ENCODE data around the gene CORIN.

The CORIN gene

DNA sequence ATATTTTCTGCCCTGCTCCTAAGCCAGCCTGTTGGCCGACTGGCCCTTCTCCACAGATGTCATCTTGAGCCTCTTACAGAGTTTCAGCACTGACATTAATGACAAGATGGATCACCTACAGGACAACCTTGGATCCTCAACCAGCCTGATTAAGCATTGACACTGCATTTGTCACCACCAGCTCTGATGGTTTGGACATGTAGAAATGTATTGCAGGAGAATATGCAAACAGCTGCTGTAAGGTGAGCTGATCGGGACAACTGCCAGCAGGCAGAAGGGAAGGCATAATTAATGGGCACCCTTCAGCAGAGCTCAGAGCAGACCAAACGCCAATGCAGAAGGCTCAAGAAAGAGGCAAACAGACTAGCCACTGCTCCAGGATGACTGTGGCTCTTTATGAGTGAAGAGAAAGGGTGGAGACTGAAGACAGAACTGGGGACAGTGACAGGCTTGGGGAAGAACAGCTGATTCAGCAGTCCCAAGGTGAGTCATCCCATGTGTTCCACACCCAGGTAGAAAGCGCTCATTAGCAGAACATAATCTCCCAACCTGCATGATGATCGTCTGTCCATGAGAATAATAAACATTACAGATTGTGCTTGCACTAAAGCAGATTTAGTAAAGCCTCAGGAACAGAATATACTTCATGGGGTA is 6.7 kb downstream of the CORIN start:
- no peak for DNase-seq (ENCODE audit: low spot score)

DNA sequence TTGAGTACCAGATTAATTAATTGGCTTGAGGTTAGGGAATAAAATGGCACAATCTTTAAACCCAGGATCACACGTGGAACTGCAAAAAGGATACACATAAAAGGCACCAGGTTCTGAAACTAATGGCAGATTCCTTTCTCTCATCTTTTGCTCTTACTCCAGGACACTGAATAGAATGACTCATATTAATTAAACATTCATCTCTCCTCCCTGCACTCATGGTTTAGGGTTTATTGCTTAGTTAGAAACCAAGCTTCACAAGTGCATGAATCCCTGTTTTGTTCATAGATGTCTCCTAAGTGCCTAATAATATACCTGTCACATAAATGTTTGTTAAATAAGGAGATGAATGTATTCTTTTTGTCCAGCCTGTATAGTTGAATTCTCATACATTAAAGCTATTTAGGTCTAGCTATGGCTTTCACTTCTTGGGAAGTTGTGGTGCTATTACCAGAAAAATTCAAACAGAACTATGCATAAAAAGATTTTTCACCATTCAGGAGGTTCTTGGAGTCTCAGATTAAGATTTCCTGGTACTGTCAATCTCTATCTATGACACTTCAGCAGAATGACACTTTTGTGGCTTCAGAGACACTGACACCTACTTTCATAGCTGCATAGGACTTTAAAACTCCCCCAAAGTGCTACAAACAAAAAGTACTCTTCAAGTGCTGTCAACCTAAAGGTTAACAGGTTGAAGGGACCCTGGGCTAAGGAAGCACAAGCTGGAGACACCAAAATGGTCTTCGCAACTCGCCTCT is 7.4 kb downstream of the CORIN start:
- DNase-seq (ENCODE audit: low spot score): no peak

DNA sequence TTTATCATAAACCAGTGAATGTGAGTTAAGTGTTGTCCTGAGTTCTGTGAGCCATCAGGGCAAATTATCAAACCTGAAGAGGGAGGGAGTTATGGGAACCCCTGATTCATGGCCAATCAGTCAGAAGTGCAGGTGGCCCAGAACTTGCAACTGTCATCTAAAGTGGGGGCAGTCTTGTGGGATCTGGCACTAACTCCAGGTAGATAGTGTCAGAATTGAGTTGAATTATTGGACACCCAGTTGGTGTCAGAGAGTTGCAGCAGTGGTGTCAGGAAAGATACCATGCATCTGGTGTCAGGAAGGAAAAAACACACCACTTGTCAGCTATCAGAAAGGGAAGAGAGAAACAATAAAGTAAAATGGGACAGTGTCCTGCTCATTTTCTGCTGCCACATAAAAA is 8.4 kb downstream of the CORIN start:
- no peak for DNase-seq (ENCODE audit: low spot score)

DNA sequence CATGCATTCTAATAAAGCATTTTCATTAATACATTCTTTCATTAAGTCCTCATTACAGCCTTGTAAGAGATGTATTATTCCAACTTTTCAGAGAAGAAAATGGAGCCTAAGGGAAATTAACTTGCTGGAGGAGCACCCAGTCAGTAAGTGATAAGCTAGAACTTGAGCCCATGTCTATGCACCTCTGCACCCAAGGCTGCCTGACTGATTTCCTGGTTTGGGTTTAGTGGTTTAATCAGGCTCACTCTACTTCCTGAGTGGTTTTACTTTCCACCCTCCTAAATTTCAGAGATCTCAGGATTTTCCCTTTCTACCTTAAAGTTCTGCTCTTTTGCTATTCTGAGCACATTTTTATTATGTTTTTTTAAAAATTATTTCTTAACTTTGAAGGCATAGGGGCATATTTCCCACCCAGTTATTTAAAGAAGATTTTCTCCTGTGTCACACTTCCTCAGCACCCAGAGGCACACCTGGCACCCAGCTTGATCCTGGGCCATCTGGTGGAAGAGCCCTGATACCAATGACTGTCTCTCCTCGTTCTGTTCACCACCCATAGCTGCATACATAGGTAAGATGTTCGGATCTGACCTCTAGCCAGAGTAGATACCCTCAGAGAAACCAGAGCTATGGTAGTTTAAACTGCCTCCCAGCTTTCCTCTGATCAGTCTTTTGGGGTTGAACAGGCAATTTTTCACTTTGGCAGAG is 10.4 kb downstream of the CORIN start:
- DNase-seq (ENCODE audit: low spot score): no peak

DNA sequence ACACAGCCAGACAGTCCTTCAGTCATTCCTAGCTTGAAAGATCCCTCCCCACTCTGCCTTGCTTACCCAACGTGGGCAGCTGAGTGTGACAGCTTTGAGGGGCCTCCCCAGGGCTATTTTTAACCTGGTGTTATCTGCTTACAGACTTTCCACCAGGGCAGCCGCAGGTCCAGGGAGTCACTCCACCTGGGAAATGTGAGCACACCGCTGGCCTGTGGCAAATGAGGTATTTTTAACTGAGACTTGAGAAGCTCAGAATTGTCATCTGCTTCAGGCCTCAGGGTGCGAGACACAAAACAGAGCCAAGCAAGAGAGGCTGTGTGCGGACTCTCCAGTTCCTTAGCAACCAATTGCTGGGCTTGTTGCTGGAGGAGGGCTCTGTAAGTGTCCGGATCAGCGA is 13.0 kb downstream of the CORIN start:
- no peak for DNase-seq (ENCODE audit: low spot score)

DNA sequence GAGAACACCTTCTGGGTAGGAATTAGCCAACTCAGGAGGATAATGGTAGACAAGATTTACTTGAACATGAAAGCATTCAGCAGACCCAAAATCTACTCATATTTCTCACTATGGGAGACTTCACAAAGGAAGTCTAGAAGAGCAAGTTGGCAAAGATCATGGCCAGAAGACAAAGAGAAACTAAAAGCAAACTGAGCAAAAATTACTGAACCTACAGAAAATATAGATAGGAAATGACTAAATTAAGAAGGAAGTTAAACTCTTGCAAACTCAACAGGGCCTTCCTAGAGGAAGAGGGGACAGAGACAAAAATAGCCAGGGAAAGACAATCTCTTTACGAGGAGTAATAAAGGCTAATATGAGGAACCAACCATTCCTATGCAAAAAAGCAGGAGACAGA is 18.7 kb downstream of the CORIN start:
- no peak for DNase-seq (ENCODE audit: low spot score)

DNA sequence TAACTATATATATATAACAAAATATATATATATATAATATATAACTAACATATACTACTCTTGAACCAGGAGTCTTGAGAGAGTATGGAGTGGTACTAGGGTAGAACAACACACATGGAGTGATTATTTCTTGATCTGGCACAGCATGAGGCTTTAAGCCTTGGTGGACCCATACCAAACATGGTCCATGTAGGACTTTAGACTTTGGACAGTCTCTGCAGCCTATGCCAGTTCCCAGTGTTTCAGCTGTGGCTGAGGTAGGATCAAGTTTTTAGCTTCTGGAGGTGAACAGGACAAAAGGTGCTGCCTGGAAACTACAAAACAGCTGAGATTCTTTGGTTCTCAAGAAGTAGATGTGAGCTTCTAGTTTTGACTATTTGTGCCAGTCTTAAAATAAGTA is 20.6 kb downstream of the CORIN start:
- DNase-seq (ENCODE audit: low spot score): no peak

DNA sequence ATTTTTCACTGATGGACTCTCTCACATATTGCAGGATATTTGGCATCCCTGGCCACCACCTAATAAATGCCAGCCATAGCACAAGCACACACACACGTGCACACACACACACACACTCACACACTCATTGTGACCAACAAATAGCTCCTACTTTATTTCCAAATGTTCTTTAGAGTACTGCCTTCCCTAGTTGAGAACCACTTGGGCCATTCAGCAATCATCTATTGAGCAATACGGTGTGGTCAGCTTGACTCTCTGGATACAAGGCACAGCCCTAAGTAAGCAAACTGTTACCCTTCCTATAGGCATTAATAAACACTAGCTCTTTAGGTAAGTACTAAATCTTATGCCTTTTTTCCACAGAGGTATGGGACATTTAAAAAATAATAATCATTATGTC is 21.1 kb downstream of the CORIN start:
- DNase-seq (ENCODE audit: low spot score): no peak

DNA sequence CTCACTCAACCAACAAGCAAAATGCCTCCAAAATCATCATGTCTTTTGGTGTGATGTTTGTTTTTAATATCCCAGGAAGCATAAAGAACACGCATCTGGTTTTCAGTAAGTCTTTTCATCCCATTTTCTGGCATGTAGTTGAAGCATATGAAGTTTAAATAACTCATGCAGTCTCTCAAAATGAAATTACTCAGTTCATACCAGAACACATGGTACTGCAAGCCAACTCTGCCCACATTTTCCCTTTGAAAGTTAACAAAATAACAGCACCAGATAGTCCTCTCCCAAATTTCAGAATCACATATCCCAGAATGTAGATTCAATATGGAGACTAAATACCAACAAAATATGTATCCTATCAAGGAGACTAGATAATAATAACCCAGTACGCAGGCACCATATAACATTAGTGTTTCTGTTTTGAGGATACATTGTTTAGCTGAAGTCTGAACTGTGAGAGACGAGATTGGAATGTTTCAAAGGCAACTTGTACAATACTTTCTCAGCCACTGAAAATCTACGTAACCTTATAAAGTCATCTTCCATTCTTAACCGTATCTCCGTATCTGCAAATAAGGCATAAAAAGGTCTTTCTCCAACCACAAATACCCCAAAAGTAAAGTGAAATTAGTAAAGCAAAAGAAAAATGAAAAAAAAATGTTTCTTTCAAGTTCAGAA is 23.1 kb downstream of the CORIN start:
- DNase-seq (ENCODE audit: low spot score): no peak

DNA sequence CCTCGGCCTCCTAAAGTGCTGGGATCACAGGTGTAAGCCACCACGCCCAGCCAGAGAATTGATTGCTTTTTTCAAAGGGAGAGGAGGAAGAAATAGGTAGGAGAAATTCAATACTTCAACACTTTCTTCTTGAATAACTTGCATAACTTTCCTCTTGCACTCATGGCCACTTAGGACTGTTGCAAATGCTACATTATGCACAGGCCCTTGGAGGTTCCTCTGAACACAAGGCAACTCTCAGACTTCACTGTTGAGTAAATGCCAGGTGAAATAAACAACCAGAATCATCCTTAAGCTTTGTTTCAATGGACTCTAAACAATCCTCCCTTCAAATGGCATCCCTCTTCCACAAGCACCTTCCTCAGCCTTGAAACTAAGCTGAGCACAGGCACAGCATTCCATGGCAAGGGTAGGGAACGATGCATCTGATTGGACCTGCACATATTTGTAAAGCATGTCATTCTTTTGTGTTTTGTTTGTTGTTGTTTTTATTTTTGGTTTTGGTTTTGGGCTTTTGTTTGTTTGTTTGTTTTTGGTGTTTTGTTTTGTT is 28.1 kb downstream of the CORIN start:
- DNase-seq (ENCODE audit: low spot score): no peak

DNA sequence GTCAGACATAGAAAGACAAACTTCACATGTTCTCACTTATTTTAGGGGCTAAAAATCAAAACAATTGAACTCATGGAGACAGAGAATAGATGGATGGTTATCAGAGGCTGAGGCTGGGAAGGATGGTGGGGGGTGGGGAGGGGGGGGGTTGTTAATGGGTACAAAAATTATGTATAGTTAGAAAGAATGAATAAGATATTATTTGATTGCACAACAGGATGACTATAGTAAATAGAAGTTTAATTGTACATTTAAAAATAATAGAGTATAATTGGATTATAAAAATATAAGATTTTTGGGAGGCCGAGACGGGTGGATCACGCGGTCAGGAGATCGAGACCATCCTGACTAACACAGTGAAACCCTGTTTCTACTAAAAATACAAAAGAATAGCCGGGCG is 33.3 kb downstream of the CORIN start:
- DNase-seq (ENCODE audit: low spot score): no peak

DNA sequence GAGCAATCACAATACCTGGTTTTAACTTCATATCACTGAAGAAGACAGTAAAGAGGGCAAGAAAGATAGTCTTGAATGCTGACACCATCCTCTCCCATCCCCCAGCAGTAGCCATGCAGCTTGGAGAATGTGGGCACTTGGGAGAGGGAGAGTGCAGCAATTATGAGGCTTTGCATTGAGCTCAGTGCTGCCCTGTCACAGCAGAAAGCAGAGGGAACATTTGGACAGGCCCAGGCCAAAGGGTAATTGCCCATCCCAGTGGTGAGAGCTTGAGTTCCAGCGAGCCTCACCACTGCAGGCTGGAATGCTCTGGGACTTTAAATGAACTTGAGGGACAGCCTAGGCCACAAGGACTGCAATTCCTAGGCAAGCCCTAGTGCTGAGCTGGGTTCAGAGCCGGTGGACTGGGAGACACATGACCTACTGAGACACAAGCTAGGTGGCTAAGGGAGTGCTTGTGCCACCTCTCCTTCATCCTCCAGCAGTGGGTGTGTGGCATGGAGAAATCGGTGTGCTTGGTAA is 36.3 kb downstream of the CORIN start:
- no peak for DNase-seq (ENCODE audit: low spot score)

DNA sequence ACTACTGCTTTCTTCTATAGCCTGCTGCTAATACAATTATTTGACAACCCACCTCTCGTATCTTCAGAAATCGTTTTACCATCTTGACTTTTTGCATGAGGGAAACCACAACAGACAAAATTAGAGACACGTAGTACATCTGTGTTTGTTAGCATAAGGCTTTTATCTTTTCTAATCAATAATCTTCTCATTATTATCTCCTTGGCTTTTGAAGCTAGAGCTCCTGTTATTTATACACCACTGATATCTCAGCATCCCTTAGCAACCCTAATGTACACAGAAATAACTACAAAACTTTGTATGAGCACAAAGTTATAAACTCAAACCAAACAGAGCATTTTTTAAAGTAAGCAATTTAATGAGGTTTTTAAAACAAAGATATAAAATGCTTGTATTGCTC is 39.7 kb downstream of the CORIN start:
- no peak for DNase-seq (ENCODE audit: low spot score)

DNA sequence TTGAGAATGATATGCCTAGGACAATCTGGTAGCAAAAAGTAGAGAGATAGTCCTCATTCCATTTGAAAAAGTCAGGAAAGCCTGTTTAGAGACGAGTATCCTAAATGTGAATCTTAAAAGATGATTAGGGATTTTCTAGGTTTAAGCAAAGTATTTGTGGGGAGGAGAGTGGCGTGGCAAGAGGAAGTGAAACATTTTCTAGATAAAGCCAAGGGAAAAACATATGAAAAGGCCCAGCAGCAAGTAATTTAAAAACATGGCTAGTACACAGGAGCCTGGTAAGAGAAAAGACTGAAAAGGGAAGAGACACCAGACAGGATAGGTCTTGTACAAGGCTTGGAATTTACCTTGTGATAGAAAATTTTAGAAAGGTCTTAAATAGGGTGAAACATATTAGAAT is 45.9 kb downstream of the CORIN start:
- no peak for DNase-seq (ENCODE audit: low spot score)

DNA sequence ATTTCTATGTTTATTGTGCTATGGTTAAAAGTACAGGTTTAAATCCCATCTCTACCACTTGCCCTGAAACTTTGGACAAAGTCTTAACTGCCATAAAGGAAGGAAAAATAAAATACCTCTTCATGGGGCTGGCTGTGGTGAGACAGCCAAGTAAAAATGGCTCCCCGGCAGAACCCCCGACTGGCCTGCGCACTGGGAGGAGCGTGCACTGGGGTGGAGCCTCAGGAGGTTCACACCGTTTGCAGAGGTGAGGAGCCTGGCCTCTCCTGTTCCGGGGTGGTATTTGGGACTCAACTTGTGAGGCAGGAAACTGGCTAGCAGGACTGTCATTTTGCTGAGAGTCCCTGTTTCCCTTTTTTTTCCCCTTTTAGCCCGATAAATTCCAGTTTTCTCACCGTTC is 47.8 kb downstream of the CORIN start:
- DNase-seq (ENCODE audit: low spot score): no peak

DNA sequence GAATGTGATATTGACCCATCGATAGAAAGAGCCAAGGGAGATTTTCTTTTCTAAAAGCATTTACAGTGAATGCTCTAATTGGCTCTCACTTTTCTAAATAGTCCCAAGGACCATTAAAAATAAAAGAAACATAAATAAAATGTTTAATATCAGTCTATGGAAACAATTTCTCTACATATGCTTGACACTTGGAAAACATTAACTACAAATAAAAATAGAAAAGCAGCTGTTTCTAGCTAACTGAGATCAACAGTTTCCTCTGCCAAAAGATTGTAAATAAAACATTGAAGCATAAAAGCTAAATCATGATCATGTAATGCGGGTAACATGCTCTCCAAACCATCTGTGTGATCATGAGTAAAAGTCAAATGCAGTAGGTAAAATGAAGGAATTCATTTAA is 49.7 kb downstream of the CORIN start:
- DNase-seq (ENCODE audit: low spot score): no peak

DNA sequence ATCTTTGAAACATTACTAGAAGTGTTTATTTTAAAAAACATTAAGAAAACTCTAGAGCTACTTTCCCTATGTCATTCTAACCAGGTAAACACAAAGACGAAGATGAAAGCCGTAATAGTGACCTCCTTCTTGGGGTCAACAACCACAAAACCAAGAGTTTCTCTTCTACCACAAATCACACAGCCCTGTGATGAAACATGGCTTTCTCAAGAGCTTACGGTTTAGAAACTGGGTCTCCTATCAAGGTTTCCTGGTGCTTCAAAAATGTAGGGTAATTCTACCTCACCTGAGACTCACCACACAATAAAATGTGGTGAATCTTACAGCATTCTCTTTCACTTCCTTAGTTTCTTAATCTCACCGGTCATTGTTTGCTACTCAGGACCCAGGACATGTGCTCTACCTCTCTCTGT is 50.9 kb downstream of the CORIN start:
- DNase-seq (ENCODE audit: low spot score): no peak

DNA sequence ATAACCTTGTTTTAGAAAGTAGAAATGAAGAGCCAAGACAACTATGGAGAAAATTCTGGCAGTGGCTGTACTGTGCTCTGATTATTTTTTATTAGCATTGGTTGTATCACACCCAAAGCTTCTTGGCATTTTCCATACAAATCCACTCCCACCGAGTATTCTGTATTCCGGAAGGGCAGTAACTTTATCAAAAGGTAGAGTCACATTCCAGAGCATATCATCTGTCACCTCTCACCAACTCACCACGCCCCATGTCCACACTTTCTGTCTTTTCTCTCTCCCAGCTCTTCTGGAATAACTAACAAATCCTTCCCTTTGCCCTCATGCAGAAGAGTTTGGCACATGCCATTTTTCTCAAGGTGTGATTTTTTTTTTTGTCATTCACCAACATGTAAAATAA is 52.7 kb downstream of the CORIN start:
- DNase-seq (ENCODE audit: low spot score): no peak

DNA sequence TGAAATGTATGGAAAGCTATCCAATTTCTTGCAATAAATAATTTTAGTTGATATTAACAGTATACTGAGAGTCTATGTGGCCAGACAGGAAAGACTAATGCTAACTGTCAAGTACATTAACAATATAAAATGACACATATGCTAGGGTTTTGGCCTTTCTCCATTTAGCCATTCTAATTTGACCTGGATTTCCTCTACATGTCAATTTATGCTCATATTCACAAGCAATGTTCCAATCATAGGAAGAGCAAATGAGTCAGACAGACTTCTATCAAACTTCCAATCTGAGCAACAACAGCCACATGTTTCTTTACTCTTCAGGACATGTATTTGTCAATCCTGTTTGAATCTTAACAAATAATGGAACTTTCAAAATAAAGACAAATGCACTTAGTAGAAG is 53.6 kb downstream of the CORIN start:
- no peak for DNase-seq (ENCODE audit: low spot score)

DNA sequence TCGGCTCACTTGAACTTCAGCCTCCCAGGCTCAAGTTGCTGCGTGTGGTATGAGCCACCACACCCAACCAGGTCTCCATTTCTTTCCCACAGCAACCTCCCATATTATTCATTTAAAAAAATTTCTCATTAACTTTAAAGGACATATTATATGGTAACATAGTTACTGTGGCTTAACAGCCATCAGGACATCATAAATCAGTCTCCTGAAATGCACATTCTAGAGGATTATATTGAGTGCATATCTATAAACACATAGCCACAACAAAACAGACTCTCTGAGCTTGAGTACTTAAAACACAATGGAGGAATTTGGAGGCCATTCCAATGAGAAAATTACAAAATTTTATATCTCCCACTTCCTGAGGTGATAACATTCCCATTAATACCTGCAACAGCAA is 61.5 kb downstream of the CORIN start:
- no peak for DNase-seq (ENCODE audit: low spot score)

DNA sequence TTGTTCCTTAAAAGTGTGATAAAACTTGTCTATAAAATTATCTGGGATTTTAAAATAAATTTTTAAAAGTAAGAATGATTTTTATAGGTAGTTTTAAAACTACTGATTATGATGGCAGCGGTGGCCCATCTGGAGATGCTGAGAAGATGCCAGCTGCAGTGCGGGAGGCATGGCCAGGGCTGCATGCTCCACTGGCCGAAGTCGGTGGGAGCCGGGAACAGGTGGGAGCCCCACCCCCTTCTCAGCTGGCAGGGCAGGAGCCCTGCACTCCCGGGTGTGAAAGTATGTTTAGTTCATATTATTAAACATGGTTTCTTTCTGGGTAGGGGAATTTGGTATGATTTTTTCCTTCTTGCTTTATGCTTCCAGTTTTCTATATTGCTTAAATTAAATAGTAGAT is 63.8 kb downstream of the CORIN start:
- DNase-seq (ENCODE audit: low spot score): no peak

DNA sequence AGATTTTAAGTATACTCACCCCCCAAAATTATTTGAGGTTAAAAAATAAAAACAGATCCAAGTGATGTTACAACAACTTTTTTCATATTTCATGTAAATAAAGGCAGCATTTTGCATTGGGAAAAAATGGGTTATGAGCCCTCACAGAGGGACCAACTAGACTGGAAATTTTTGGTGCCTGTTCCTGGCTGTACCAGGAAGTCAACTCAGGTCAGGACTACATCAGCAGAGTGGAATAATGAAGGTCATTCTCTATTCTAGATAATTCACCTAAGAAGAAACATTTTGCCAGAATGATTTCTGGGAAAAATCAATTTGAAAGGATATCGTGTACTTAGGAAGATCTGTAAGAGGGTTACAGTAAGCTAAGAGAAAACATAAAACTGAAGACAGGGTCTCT is 66.8 kb downstream of the CORIN start:
- DNase-seq (ENCODE audit: low spot score): no peak
